Measurements from ENCODE around the gene CEP43.

The CEP43 gene

GRCh38 chr6:167027308-167027707 lies 28.1 kb downstream of the CEP43 start:
- H3K9ac ChIP-seq (ENCODE audit: low read depth, low read length) = no peak overlapping the region
- H3K4me1 ChIP-seq (ENCODE audit: insufficient read depth, low read length) = no peaks in the 10 kb centered on the region
- no peaks in the 10 kb centered on the region for H3K9me3 ChIP-seq (ENCODE audit: insufficient read depth, low read length, severe bottlenecking)
- H3K79me2 ChIP-seq (ENCODE audit: insufficient read depth, low read length) = no peaks in the 10 kb centered on the region
- peaks cover 4% of the 10 kb centered on the region; the same call in 1 of the 2 replicates for H4K20me1 ChIP-seq (ENCODE audit: insufficient read depth, low read length)
- H3K36me3 ChIP-seq (ENCODE audit: insufficient read depth, low read length) = peaks cover 94% of the 10 kb centered on the region
- TF ChIP-seq EZH2 (IDR thresholded peaks at IDR 0.05; ENCODE audit: borderline replicate concordance, low read depth, low read length, severe bottlenecking) = no peak
- TF ChIP-seq, protein P1, sequence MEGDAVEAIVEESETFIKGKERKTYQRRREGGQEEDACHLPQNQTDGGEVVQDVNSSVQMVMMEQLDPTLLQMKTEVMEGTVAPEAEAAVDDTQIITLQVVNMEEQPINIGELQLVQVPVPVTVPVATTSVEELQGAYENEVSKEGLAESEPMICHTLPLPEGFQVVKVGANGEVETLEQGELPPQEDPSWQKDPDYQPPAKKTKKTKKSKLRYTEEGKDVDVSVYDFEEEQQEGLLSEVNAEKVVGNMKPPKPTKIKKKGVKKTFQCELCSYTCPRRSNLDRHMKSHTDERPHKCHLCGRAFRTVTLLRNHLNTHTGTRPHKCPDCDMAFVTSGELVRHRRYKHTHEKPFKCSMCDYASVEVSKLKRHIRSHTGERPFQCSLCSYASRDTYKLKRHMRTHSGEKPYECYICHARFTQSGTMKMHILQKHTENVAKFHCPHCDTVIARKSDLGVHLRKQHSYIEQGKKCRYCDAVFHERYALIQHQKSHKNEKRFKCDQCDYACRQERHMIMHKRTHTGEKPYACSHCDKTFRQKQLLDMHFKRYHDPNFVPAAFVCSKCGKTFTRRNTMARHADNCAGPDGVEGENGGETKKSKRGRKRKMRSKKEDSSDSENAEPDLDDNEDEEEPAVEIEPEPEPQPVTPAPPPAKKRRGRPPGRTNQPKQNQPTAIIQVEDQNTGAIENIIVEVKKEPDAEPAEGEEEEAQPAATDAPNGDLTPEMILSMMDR (IDR thresholded peaks at IDR 0.05; ENCODE audit: borderline replicate concordance, extremely low read depth, low read length, poor library complexity, severe bottlenecking) = no peak
- H3K4me2 ChIP-seq (ENCODE audit: insufficient read depth, low read length) = no peak overlapping the region
- no peak for DNase-seq
- H3K4me3 ChIP-seq (ENCODE audit: low read depth in 1 of 2, low read length in 2 of 2) = no peak overlapping the region
- H3K27ac ChIP-seq (ENCODE audit: low read length) = no peak overlapping the region
- no peaks in the 10 kb centered on the region for H3K27me3 ChIP-seq (ENCODE audit: insufficient read depth, low read length, poor library complexity)
- no peak overlapping the region for H2AFZ ChIP-seq (ENCODE audit: low read depth, low read length)
- ATAC-seq (ENCODE audit: insufficient read depth, low read depth) = no peak

GRCh38 chr6:167027772-167028171 lies 28.6 kb downstream of the CEP43 start:
- H3K4me3 ChIP-seq (ENCODE audit: low read depth in 1 of 2, low read length in 2 of 2) = no peak overlapping the region
- no peak overlapping the region for H3K27ac ChIP-seq (ENCODE audit: low read length)
- no peaks in the 10 kb centered on the region for H3K4me1 ChIP-seq (ENCODE audit: insufficient read depth, low read length)
- ATAC-seq (ENCODE audit: insufficient read depth, low read depth) (no peak), DNase-seq (no peak)
- no peak overlapping the region for H3K9ac ChIP-seq (ENCODE audit: low read depth, low read length)
- H4K20me1 ChIP-seq (ENCODE audit: insufficient read depth, low read length) = peaks cover 4% of the 10 kb centered on the region; the same call in 1 of the 2 replicates
- H3K79me2 ChIP-seq (ENCODE audit: insufficient read depth, low read length) = no peaks in the 10 kb centered on the region
- no peak overlapping the region for H3K4me2 ChIP-seq (ENCODE audit: insufficient read depth, low read length)
- H3K36me3 ChIP-seq (ENCODE audit: insufficient read depth, low read length) = peaks cover 90% of the 10 kb centered on the region
- no peaks in the 10 kb centered on the region for H3K9me3 ChIP-seq (ENCODE audit: insufficient read depth, low read length, severe bottlenecking)
- no peak for TF ChIP-seq EZH2 (IDR thresholded peaks at IDR 0.05; ENCODE audit: borderline replicate concordance, low read depth, low read length, severe bottlenecking)
- TF ChIP-seq, protein P1 (IDR thresholded peaks at IDR 0.05; ENCODE audit: borderline replicate concordance, extremely low read depth, low read length, poor library complexity, severe bottlenecking) = no peak
- no peaks in the 10 kb centered on the region for H3K27me3 ChIP-seq (ENCODE audit: insufficient read depth, low read length, poor library complexity)
- no peak overlapping the region for H2AFZ ChIP-seq (ENCODE audit: low read depth, low read length)

DNA sequence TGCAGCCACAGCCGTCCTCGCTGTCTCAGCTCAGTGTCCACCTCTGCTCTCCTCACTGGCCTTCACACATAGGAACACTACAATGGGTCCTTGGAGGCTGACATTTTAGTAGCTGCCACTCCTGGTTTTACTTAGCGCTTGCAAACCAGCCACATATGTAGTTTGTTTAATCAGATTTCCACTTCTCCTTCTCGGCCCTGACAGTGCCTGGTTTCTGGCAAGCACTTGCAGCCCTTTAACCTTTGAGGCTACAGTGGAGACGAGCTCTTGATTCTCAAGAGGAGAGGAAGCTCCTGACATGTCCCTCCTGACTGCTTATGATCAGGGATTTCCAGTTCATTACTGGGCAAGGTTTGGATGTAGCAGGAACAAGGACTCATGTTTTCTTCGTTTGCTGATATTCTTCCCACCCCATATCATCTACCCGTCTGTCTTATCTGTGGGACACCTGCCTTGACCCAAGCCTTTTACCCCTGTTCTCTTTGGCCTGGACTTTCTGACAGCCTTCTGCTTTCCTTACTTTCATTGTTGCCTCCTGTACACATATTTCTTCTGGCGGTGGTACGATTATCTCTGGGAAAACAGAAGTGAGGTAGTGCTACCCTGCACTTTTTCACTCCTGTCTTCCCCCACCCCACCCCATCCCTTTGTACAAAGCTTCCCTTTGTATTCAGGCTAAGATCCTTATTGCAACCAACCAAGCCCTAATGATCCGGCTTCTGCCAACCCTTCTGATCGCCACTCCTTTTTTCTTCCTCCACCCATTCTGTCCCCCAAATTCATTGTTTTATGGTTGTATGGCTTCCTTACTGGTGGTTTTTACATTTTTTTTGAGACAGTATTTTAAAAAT lies 31.2 kb downstream of the CEP43 start:
- TF ChIP-seq, protein P1 (IDR thresholded peaks at IDR 0.05; ENCODE audit: borderline replicate concordance, extremely low read depth, low read length, poor library complexity, severe bottlenecking) = no peak
- no peak for TF ChIP-seq EZH2 (IDR thresholded peaks at IDR 0.05; ENCODE audit: borderline replicate concordance, low read depth, low read length, severe bottlenecking)
- H3K4me2 ChIP-seq (ENCODE audit: insufficient read depth, low read length) = no peak overlapping the region
- H3K4me3 ChIP-seq (ENCODE audit: low read depth in 1 of 2, low read length in 2 of 2) = no peak overlapping the region
- peaks cover 82% of the 10 kb centered on the region for H3K36me3 ChIP-seq (ENCODE audit: insufficient read depth, low read length)
- no peaks in the 10 kb centered on the region for H3K27me3 ChIP-seq (ENCODE audit: insufficient read depth, low read length, poor library complexity)
- no peak overlapping the region for H3K9ac ChIP-seq (ENCODE audit: low read depth, low read length)
- no peak for DNase-seq
- no peak overlapping the region for H3K27ac ChIP-seq (ENCODE audit: low read length)
- no peaks in the 10 kb centered on the region for H3K79me2 ChIP-seq (ENCODE audit: insufficient read depth, low read length)
- no peak overlapping the region for H2AFZ ChIP-seq (ENCODE audit: low read depth, low read length)
- ATAC-seq (ENCODE audit: insufficient read depth, low read depth) = no peak
- no peaks in the 10 kb centered on the region for H3K4me1 ChIP-seq (ENCODE audit: insufficient read depth, low read length)
- H3K9me3 ChIP-seq (ENCODE audit: insufficient read depth, low read length, severe bottlenecking) = no peaks in the 10 kb centered on the region
- peaks cover 4% of the 10 kb centered on the region; the same call in 1 of the 2 replicates for H4K20me1 ChIP-seq (ENCODE audit: insufficient read depth, low read length)

Data from DND-41 (cell line).